GM23338 (cell line): ENCODE measurements around the gene PLEK. TPM values are rescaled to one million over a fixed set of nuclear protein-coding genes. Genes with fewer than 3 reads are reported as not detected.

Experiments
- ATAC-seq: fragments of 200-7000 bp; cut with Tn5 transposase; 3 replicates; pipeline ENCODE4 v1.9.1; 2020
- DNase-seq: peaks from one replicate; pipeline ENCODE4 v3.0.0-alpha.2; 2015; ENCODE audit warnings: low spot score
- H2AFZ ChIP-seq: fragments of 200-600 bp; sonication (generic); 2 replicates; pipeline ENCODE4 v1.8.0; 2016; ENCODE audit warnings: antibody characterized with exemption, mild to moderate bottlenecking, moderate library complexity
- H3F3A ChIP-seq: fragments of 200-600 bp; sonication (generic); replicated peaks from 2 replicates; pipeline ENCODE4 v1.8.0; 2017; ENCODE audit warnings: antibody characterized with exemption, mixed run types, low read depth
- H3K27ac ChIP-seq: fragments of 200-600 bp; sonication (generic); 2 replicates; pipeline ENCODE4 v1.6.1; 2016; ENCODE audit warnings: low read depth
- H3K27me3 ChIP-seq: fragments of 200-600 bp; sonication (generic); 2 replicates; pipeline ENCODE4 v1.8.0; 2016; ENCODE audit warnings: mild to moderate bottlenecking, mixed run types, moderate library complexity; ENCODE audit not compliant: insufficient read depth
- H3K36me3 ChIP-seq: fragments of 200-600 bp; sonication (generic); 2 replicates; pipeline ENCODE4 v1.8.0; 2016; ENCODE audit warnings: mild to moderate bottlenecking; ENCODE audit not compliant: insufficient read depth
- H3K4me1 ChIP-seq: fragments of 200-600 bp; sonication (generic); 2 replicates; pipeline ENCODE4 v1.8.0; 2016; ENCODE audit warnings: mild to moderate bottlenecking, moderate library complexity; ENCODE audit not compliant: insufficient read depth
- H3K4me2 ChIP-seq: fragments of 200-600 bp; sonication (generic); 2 replicates; pipeline ENCODE4 v1.7.1; 2017; ENCODE audit warnings: mixed run types
- H3K4me3 ChIP-seq: fragments of 200-600 bp; sonication (generic); 2 replicates; pipeline ENCODE4 v1.6.1; 2016; ENCODE audit warnings: mixed run types
- H3K79me2 ChIP-seq: fragments of 200-600 bp; sonication (generic); replicated peaks from 2 replicates; pipeline ENCODE4 v1.8.0; 2017; ENCODE audit warnings: mild to moderate bottlenecking; ENCODE audit not compliant: insufficient read depth
- H3K9me2 ChIP-seq: fragments of 200-600 bp; sonication (generic); 2 replicates; pipeline ENCODE4 v1.8.0; 2017; ENCODE audit not compliant: insufficient read depth
- H4K20me1 ChIP-seq: fragments of 200-600 bp; sonication (generic); replicated peaks from 2 replicates; pipeline ENCODE4 v1.8.0; 2017; ENCODE audit warnings: mild to moderate bottlenecking; ENCODE audit not compliant: insufficient read depth
- H3K27ac Mint-ChIP-seq: 2 replicates; pipeline ENCODE4 v1.8.0; 2020; ENCODE audit warnings: inconsistent platforms, mild to moderate bottlenecking, moderate library complexity, mixed read lengths
- H3K27me3 Mint-ChIP-seq: 3 replicates; pipeline ENCODE4 v1.8.0; 2022; ENCODE audit warnings: low read depth, mild to moderate bottlenecking, moderate library complexity, mixed read lengths, inconsistent platforms; ENCODE audit not compliant: insufficient read depth, poor library complexity
- H3K36me3 Mint-ChIP-seq: 3 replicates; pipeline ENCODE4 v1.8.0; 2021; ENCODE audit warnings: low read depth, mild to moderate bottlenecking, inconsistent platforms, moderate library complexity, mixed read lengths
- H3K4me1 Mint-ChIP-seq: 3 replicates; pipeline ENCODE4 v1.8.0; 2020; ENCODE audit warnings: mild to moderate bottlenecking, inconsistent platforms, mixed read lengths
- H3K4me3 Mint-ChIP-seq: 3 replicates; pipeline ENCODE4 v1.8.0; 2021; ENCODE audit warnings: moderate library complexity, mild to moderate bottlenecking, inconsistent platforms, mixed read lengths
- H3K9me3 Mint-ChIP-seq: 3 replicates; pipeline ENCODE4 v1.8.0; 2020; ENCODE audit warnings: moderate library complexity, mild to moderate bottlenecking, inconsistent platforms, mixed read lengths
- CREB1 ChIP-seq: fragments of 250-450 bp; sonication (Bioruptor Pico); IDR thresholded peaks from 2 replicates; pipeline ENCODE4 v1.5.0; 2020; ENCODE audit warnings: low read depth, mild to moderate bottlenecking, moderate library complexity
- EZH2 ChIP-seq: fragments of 200-600 bp; sonication (generic); IDR thresholded peaks from one replicate; pipeline ENCODE4 v1.8.0; 2017; ENCODE audit warnings: antibody characterized with exemption, mild to moderate bottlenecking, low read depth; ENCODE audit not compliant: unreplicated experiment
- EZH2phosphoT487 ChIP-seq: fragments of 200-600 bp; sonication (generic); IDR thresholded peaks from one replicate; pipeline ENCODE4 v1.8.1; 2018; ENCODE audit warnings: antibody characterized with exemption; ENCODE audit not compliant: unreplicated experiment
- JUNB ChIP-seq: IDR thresholded peaks from one replicate; pipeline ENCODE4 v1.6.1; 2016; ENCODE audit warnings: antibody characterized with exemption; ENCODE audit not compliant: unreplicated experiment
- NANOG ChIP-seq: IDR thresholded peaks from 2 replicates; pipeline ENCODE4 v1.6.1; 2016; ENCODE audit warnings: antibody characterized with exemption, borderline replicate concordance
- POLR2AphosphoS5 ChIP-seq: IDR thresholded peaks from 2 replicates; pipeline ENCODE4 v1.6.1; 2016; ENCODE audit warnings: antibody characterized with exemption, low read depth
- STAT1 ChIP-seq: IDR thresholded peaks from one replicate; pipeline ENCODE4 v1.6.1; 2016; ENCODE audit warnings: antibody characterized with exemption; ENCODE audit not compliant: unreplicated experiment
- ZNF114 ChIP-seq: fragments of 250-450 bp; sonication (Bioruptor Pico); IDR thresholded peaks from 2 replicates; pipeline ENCODE4 v1.5.0; 2020; ENCODE audit warnings: mild to moderate bottlenecking, moderate library complexity
- ZNF331 ChIP-seq: fragments of 250-450 bp; sonication (Bioruptor Pico); IDR thresholded peaks from 2 replicates; pipeline ENCODE4 v1.5.0; 2020; ENCODE audit warnings: low read depth, mild to moderate bottlenecking, moderate library complexity
- ZNF462 ChIP-seq: fragments of 250-450 bp; sonication (Bioruptor Pico); IDR thresholded peaks from 2 replicates; pipeline ENCODE4 v1.5.0; 2020; ENCODE audit warnings: mild to moderate bottlenecking, moderate library complexity
- polyA plus RNA-seq: library from polyadenylated mRNA; unstranded; fragments of >200 nt; fragmentation: Nextera tagmentation; extraction: Ambion mirVana; gene quantifications from 2 replicates; pipeline ENCODE4 v1.2.1, GENCODE V29; 2016
- total RNA-seq: library from RNA; depleted of rRNA; stranded (reverse); fragments of >200 nt; shearing (Covaris generic); gene quantifications from 2 replicates; pipeline ENCODE4 v1.2.3, GENCODE V29; 2014
- TF ChIP-seq, protein P1 (sequence below): IDR thresholded peaks from one replicate; pipeline ENCODE4 v1.6.1; 2018; ENCODE audit warnings: antibody characterized with exemption; ENCODE audit not compliant: unreplicated experiment
- TF ChIP-seq, protein P2 (sequence below): IDR thresholded peaks from 2 replicates; pipeline ENCODE4 v1.6.1; 2016; ENCODE audit warnings: antibody characterized with exemption
- TF ChIP-seq, protein P3 (sequence below), 2 experiments: fragments of 200-600 bp in 1 of 2; sonication (generic) in 1 of 2; conservative IDR thresholded peaks; 2 replicates each; pipeline versions ENCODE4 v1.5.1 to v1.6.1; 2016 to 2017; ENCODE audit warnings: antibody characterized with exemption in 2 of 2, low read depth in 2 of 2, mild to moderate bottlenecking in 2 of 2, moderate library complexity in 1 of 2

The PLEK gene
- total and polyA plus RNA-seq, 2 experiments from 2014 or later = 0.06 TPM; not detected in 1

GRCh38 chr2:68417926-68418325 lies 52.8 kb downstream of the PLEK start:
- DNase-seq (no peak), ATAC-seq (no peak)
- no peak overlapping the region for H2AFZ ChIP-seq
- no peaks in the 10 kb centered on the region for H3K36me3 ChIP-seq
- H3K27ac ChIP-seq = no peak overlapping the region
- Mint-ChIP-seq H3K9me3 (no peaks in the 10 kb centered on the region; the same call in 2 of the 3 replicates), H3K27ac (no peak overlapping the region), H3K27me3 (peaks cover 2% of the 10 kb centered on the region), H3K4me1 (peaks cover 21% of the 10 kb centered on the region), H3K36me3 (no peaks in the 10 kb centered on the region; the same call in 2 of the 3 replicates), H3K4me3 (no peak overlapping the region)
- H4K20me1 ChIP-seq = no peaks in the 10 kb centered on the region
- TF ChIP-seq ZNF114 (CRISPR knock-in tag) (no peak), STAT1 (no peak), CREB1 (no peak), ZNF331 (CRISPR knock-in tag) (no peak), POLR2AphosphoS5 (no peak), EZH2phosphoT487 (no peak), EZH2 (no peak), NANOG (no peak), JUNB (no peak), ZNF462 (no peak)
- TF ChIP-seq, protein P1, sequence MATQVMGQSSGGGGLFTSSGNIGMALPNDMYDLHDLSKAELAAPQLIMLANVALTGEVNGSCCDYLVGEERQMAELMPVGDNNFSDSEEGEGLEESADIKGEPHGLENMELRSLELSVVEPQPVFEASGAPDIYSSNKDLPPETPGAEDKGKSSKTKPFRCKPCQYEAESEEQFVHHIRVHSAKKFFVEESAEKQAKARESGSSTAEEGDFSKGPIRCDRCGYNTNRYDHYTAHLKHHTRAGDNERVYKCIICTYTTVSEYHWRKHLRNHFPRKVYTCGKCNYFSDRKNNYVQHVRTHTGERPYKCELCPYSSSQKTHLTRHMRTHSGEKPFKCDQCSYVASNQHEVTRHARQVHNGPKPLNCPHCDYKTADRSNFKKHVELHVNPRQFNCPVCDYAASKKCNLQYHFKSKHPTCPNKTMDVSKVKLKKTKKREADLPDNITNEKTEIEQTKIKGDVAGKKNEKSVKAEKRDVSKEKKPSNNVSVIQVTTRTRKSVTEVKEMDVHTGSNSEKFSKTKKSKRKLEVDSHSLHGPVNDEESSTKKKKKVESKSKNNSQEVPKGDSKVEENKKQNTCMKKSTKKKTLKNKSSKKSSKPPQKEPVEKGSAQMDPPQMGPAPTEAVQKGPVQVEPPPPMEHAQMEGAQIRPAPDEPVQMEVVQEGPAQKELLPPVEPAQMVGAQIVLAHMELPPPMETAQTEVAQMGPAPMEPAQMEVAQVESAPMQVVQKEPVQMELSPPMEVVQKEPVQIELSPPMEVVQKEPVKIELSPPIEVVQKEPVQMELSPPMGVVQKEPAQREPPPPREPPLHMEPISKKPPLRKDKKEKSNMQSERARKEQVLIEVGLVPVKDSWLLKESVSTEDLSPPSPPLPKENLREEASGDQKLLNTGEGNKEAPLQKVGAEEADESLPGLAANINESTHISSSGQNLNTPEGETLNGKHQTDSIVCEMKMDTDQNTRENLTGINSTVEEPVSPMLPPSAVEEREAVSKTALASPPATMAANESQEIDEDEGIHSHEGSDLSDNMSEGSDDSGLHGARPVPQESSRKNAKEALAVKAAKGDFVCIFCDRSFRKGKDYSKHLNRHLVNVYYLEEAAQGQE = no peak
- TF ChIP-seq, protein P2, sequence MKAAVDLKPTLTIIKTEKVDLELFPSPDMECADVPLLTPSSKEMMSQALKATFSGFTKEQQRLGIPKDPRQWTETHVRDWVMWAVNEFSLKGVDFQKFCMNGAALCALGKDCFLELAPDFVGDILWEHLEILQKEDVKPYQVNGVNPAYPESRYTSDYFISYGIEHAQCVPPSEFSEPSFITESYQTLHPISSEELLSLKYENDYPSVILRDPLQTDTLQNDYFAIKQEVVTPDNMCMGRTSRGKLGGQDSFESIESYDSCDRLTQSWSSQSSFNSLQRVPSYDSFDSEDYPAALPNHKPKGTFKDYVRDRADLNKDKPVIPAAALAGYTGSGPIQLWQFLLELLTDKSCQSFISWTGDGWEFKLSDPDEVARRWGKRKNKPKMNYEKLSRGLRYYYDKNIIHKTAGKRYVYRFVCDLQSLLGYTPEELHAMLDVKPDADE = no peak
- TF ChIP-seq, protein P3, sequence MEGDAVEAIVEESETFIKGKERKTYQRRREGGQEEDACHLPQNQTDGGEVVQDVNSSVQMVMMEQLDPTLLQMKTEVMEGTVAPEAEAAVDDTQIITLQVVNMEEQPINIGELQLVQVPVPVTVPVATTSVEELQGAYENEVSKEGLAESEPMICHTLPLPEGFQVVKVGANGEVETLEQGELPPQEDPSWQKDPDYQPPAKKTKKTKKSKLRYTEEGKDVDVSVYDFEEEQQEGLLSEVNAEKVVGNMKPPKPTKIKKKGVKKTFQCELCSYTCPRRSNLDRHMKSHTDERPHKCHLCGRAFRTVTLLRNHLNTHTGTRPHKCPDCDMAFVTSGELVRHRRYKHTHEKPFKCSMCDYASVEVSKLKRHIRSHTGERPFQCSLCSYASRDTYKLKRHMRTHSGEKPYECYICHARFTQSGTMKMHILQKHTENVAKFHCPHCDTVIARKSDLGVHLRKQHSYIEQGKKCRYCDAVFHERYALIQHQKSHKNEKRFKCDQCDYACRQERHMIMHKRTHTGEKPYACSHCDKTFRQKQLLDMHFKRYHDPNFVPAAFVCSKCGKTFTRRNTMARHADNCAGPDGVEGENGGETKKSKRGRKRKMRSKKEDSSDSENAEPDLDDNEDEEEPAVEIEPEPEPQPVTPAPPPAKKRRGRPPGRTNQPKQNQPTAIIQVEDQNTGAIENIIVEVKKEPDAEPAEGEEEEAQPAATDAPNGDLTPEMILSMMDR (conservative IDR thresholded peaks at IDR 0.05; ENCODE audit: low read depth in 2 of 2) = no peak
- H3K4me3 ChIP-seq = no peak overlapping the region
- peaks cover 3% of the 10 kb centered on the region; the same call in 1 of the 2 replicates for H3K9me2 ChIP-seq
- peaks cover 15% of the 10 kb centered on the region for H3K4me1 ChIP-seq
- no peaks in the 10 kb centered on the region for H3K79me2 ChIP-seq
- no peaks in the 10 kb centered on the region for H3K27me3 ChIP-seq
- H3F3A ChIP-seq = no peaks in the 10 kb centered on the region
- no peak overlapping the region for H3K4me2 ChIP-seq
